ENCODE measurements around the gene EPO.
"Not testable (repeated sequence)": the region's sequence is repeated elsewhere in the genome, so short reads cannot be mapped to it uniquely, and the experiment has no call there.

GRCh38 chr7:100717073-100717472 lies 3.2 kb upstream of the EPO start:
- not testable (repeated sequence) for TF ChIP-seq SIN3A (IDR thresholded peaks at IDR 0.05; ENCODE audit: borderline replicate concordance, insufficient read depth, low read depth, low read length)
- TF ChIP-seq, protein P1, sequence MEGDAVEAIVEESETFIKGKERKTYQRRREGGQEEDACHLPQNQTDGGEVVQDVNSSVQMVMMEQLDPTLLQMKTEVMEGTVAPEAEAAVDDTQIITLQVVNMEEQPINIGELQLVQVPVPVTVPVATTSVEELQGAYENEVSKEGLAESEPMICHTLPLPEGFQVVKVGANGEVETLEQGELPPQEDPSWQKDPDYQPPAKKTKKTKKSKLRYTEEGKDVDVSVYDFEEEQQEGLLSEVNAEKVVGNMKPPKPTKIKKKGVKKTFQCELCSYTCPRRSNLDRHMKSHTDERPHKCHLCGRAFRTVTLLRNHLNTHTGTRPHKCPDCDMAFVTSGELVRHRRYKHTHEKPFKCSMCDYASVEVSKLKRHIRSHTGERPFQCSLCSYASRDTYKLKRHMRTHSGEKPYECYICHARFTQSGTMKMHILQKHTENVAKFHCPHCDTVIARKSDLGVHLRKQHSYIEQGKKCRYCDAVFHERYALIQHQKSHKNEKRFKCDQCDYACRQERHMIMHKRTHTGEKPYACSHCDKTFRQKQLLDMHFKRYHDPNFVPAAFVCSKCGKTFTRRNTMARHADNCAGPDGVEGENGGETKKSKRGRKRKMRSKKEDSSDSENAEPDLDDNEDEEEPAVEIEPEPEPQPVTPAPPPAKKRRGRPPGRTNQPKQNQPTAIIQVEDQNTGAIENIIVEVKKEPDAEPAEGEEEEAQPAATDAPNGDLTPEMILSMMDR (IDR thresholded peaks at IDR 0.05): not testable (repeated sequence)

Measured in Panc1 (cell line).